Liver (tissue), 9 donors: ENCODE measurements around the gene AKAP5. TPM values are rescaled to one million over a fixed set of nuclear protein-coding genes. Genes with fewer than 3 reads are reported as not detected.

Experiments
- DNase-seq: peaks from one replicate; pipeline ENCODE4 v3.0.0-alpha.2; 2017; ENCODE audit warnings: low spot score
- H3K27ac ChIP-seq, 2 donors: one replicate each; pipeline ENCODE4 v1.7.0; 2013; ENCODE audit warnings: inconsistent platforms in 2 of 2, low read length in 2 of 2, control low read depth in 1 of 2, low read depth in 1 of 2, mild to moderate bottlenecking in 1 of 2
- H3K27me3 ChIP-seq, 4 donors: one replicate each; pipeline versions ENCODE4 v1.6.1 to v1.7.0; 2013; ENCODE audit warnings: low read length in 3 of 4, inconsistent platforms in 1 of 4, mild to moderate bottlenecking in 1 of 4, moderate library complexity in 1 of 4; ENCODE audit not compliant: control insufficient read depth in 4 of 4, insufficient read depth in 4 of 4
- H3K36me3 ChIP-seq, 4 donors: one replicate each; pipeline versions ENCODE4 v1.6.1 to v1.7.0; 2013; ENCODE audit warnings: low read length in 3 of 4, mild to moderate bottlenecking in 3 of 4, low read depth in 1 of 4, moderate library complexity in 1 of 4; ENCODE audit not compliant: control insufficient read depth in 4 of 4, insufficient read depth in 3 of 4
- H3K4me1 ChIP-seq, 4 donors: one replicate each; pipeline versions ENCODE4 v1.6.1 to v1.7.0; 2013; ENCODE audit warnings: low read length in 3 of 4, mild to moderate bottlenecking in 3 of 4, moderate library complexity in 1 of 4; ENCODE audit not compliant: control insufficient read depth in 4 of 4, insufficient read depth in 4 of 4
- H3K4me3 ChIP-seq, 3 donors: one replicate each; pipeline versions ENCODE4 v1.6.1 to v1.7.0; 2013; ENCODE audit warnings: low read length in 3 of 3, control low read depth in 1 of 3, low read depth in 1 of 3, mild to moderate bottlenecking in 1 of 3
- H3K9ac ChIP-seq, 2 donors: one replicate each; pipeline ENCODE4 v1.7.0; 2013; ENCODE audit warnings: low read length in 2 of 2, mild to moderate bottlenecking in 2 of 2, moderate library complexity in 2 of 2, control low read depth in 1 of 2, low read depth in 1 of 2
- H3K9me3 ChIP-seq, 4 donors: one replicate each; pipeline versions ENCODE4 v1.6.1 to v1.7.0; 2013; ENCODE audit warnings: low read length in 3 of 4; ENCODE audit not compliant: control insufficient read depth in 4 of 4
- ATF3 ChIP-seq: IDR thresholded peaks from 2 replicates; pipeline ENCODE4 v1.6.1; 2016; ENCODE audit warnings: antibody characterized with exemption
- CTCF ChIP-seq: fragments of 150-350 bp; IDR thresholded peaks from 2 replicates; pipeline ENCODE4 v1.5.1; 2017; ENCODE audit warnings: improper control_type of control experiment, low read depth, low read length; ENCODE audit not compliant: missing input control
- EGR1 ChIP-seq, 2 donors: IDR thresholded peaks; 2 replicates each; pipeline ENCODE4 v1.6.1; 2016 to 2018; ENCODE audit warnings: antibody characterized with exemption in 2 of 2, low read depth in 2 of 2
- FOXA1 ChIP-seq: IDR thresholded peaks from 2 replicates; pipeline ENCODE4 v1.6.1; 2016; ENCODE audit warnings: antibody characterized with exemption
- FOXA2 ChIP-seq: IDR thresholded peaks from 2 replicates; pipeline ENCODE4 v1.6.1; 2016; ENCODE audit warnings: antibody characterized with exemption
- GABPA ChIP-seq, 2 donors: IDR thresholded peaks in 1 of 2; conservative IDR thresholded peaks in 1 of 2; 2 replicates each; pipeline ENCODE4 v1.6.1; 2016; ENCODE audit warnings: antibody characterized with exemption in 2 of 2, mild to moderate bottlenecking in 1 of 2, moderate library complexity in 1 of 2
- HNF4A ChIP-seq, 2 donors: conservative IDR thresholded peaks; 2 replicates each; pipeline ENCODE4 v1.6.1; 2016; ENCODE audit warnings: antibody characterized with exemption in 2 of 2, mild to moderate bottlenecking in 2 of 2
- HNF4G ChIP-seq: IDR thresholded peaks from 2 replicates; pipeline ENCODE4 v1.6.1; 2016; ENCODE audit warnings: antibody characterized with exemption
- JUND ChIP-seq, 2 donors: IDR thresholded peaks; 2 replicates each; pipeline ENCODE4 v1.6.1; 2016; ENCODE audit warnings: antibody characterized with exemption in 2 of 2
- MAX ChIP-seq: IDR thresholded peaks from 2 replicates; pipeline ENCODE4 v1.6.1; 2016; ENCODE audit warnings: antibody characterized with exemption
- NR2F2 ChIP-seq: IDR thresholded peaks from 2 replicates; pipeline ENCODE4 v1.6.1; 2016; ENCODE audit warnings: antibody characterized with exemption
- RAD21 ChIP-seq, 2 donors: IDR thresholded peaks; 2 replicates each; pipeline ENCODE4 v1.6.1; 2016; ENCODE audit warnings: antibody characterized with exemption in 2 of 2, mild to moderate bottlenecking in 2 of 2
- REST ChIP-seq: IDR thresholded peaks from 2 replicates; pipeline ENCODE4 v1.6.1; 2016; ENCODE audit warnings: antibody characterized with exemption, mild to moderate bottlenecking
- RXRA ChIP-seq, 2 donors: IDR thresholded peaks; 2 replicates each; pipeline ENCODE4 v1.6.1; 2017 to 2018; ENCODE audit warnings: antibody characterized with exemption in 2 of 2, mild to moderate bottlenecking in 1 of 2
- SP1 ChIP-seq: IDR thresholded peaks from 2 replicates; pipeline ENCODE4 v1.6.1; 2018; ENCODE audit warnings: antibody characterized with exemption, mild to moderate bottlenecking
- TAF1 ChIP-seq: conservative IDR thresholded peaks from 2 replicates; pipeline ENCODE4 v1.6.1; 2016; ENCODE audit warnings: antibody characterized with exemption, mild to moderate bottlenecking
- YY1 ChIP-seq: IDR thresholded peaks from 2 replicates; pipeline ENCODE4 v1.6.1; 2016; ENCODE audit warnings: antibody characterized with exemption, mild to moderate bottlenecking
- ZBTB33 ChIP-seq: IDR thresholded peaks from 2 replicates; pipeline ENCODE4 v1.6.1; 2016; ENCODE audit warnings: antibody characterized with exemption
- WGBS: extraction: QIAGEN DNeasy Blood & Tissue Kit; methylation state at CpG from one replicate; pipeline ENCODE4 v1.1.7; 2013; 5-methylcytosine and 5-hydroxymethylcytosine counted together
- polyA plus RNA-seq, 2 donors: library from polyadenylated mRNA; stranded (reverse) in 1 of 2; unstranded in 1 of 2; fragments of 200-250 nt in 1 of 2; fragments of >200 nt in 1 of 2; fragmentation: Nextera tagmentation in 1 of 2; extraction: Ambion mirVana in 1 of 2; gene quantifications; one replicate each; pipeline versions ENCODE4 v1.2.1 to v1.2.3, GENCODE V29; 2013 to 2015
- total RNA-seq, 2 donors: library from RNA; depleted of rRNA; stranded (reverse); fragments of >200 nt; gene quantifications; one replicate each; pipeline ENCODE4 v1.2.3, GENCODE V29; 2014
- donor health status: healthy.
- donor health status: healthy.
- donor health status: healthy.
- donor health status: healthy.
- donor health status: healthy.

The AKAP5 gene
- total and polyA plus RNA-seq, 4 donors: 0.07 to 2.3 (median 0.27) TPM

GRCh38 chr14:64459405-64460136, 5.7 kb upstream of the AKAP5 start:
- Histone ChIP-seq H3K36me3 (peaks cover 9 to 62% (median 52%) of the 10 kb centered on the region in 4 donors), H3K9me3 (no peaks in the 10 kb centered on the region), H3K27ac (no peak overlapping the region), H3K27me3 (no peaks in the 10 kb centered on the region), H3K4me3 (no peak overlapping the region), H3K4me1 (peaks cover 0 to 3% (median 1%) of the 10 kb centered on the region in 4 donors), H3K9ac (no peak overlapping the region)
- TF ChIP-seq HNF4G (no peak), MAX (no peak), CTCF (no peak), RAD21 (IDR thresholded peaks at IDR 0.05) (no peak), YY1 (no peak), ZBTB33 (no peak), NR2F2 (no peak), ATF3 (no peak), TAF1 (no peak), EGR1 (IDR thresholded peaks at IDR 0.05; ENCODE audit: low read depth in 2 of 2) (no peak), FOXA2 (no peak), JUND (IDR thresholded peaks at IDR 0.05) (no peak), SP1 (no peak), HNF4A (conservative IDR thresholded peaks at IDR 0.05) (no peak), REST (no peak), GABPA (IDR thresholded peaks at IDR 0.05 in 1 of 2, conservative IDR thresholded peaks at IDR 0.05 in 1 of 2) (no peak), FOXA1 (no peak), RXRA (IDR thresholded peaks at IDR 0.05) (no peak)
- WGBS: 83% methylated on average over 4 of the region's 4 CpGs
- no peak for DNase-seq
